DND-41 (cell line): Measurements from ENCODE around the gene CCNI2.

Experiments
- EZH2 ChIP-seq: IDR thresholded peaks from 3 replicates; pipeline ENCODE4 v1.6.1; 2012; ENCODE audit warnings: borderline replicate concordance, low read depth, mild to moderate bottlenecking, moderate library complexity, low read length, inconsistent platforms; ENCODE audit not compliant: severe bottlenecking
- TF ChIP-seq, protein P1 (sequence below): IDR thresholded peaks from 2 replicates; pipeline ENCODE4 v1.5.1; 2012; ENCODE audit warnings: borderline replicate concordance, low read length, moderate library complexity, mild to moderate bottlenecking; ENCODE audit not compliant: poor library complexity, severe bottlenecking; ENCODE audit errors: extremely low read depth

- TF ChIP-seq, protein P1, sequence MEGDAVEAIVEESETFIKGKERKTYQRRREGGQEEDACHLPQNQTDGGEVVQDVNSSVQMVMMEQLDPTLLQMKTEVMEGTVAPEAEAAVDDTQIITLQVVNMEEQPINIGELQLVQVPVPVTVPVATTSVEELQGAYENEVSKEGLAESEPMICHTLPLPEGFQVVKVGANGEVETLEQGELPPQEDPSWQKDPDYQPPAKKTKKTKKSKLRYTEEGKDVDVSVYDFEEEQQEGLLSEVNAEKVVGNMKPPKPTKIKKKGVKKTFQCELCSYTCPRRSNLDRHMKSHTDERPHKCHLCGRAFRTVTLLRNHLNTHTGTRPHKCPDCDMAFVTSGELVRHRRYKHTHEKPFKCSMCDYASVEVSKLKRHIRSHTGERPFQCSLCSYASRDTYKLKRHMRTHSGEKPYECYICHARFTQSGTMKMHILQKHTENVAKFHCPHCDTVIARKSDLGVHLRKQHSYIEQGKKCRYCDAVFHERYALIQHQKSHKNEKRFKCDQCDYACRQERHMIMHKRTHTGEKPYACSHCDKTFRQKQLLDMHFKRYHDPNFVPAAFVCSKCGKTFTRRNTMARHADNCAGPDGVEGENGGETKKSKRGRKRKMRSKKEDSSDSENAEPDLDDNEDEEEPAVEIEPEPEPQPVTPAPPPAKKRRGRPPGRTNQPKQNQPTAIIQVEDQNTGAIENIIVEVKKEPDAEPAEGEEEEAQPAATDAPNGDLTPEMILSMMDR: no peak
- no peak for TF ChIP-seq EZH2
Measured at GRCh38 chr5:132782101-132782500, 34.9 kb downstream of the CCNI2 start.
